A549 (cell line): ENCODE data around the gene SFXN3. TPM values are rescaled to one million over a fixed set of nuclear protein-coding genes. Genes with fewer than 3 reads are reported as not detected.

ENCODE experiments used
- ATAC-seq, 2 experiments: fragments of 200-7000 bp in 1 of 2; fragments of >200 bp in 1 of 2; cut with Nextera tagmentation in 1 of 2; cut with Tn5 transposase in 1 of 2; 3 replicates each; pipeline versions ENCODE4 v1.8.0 to v1.9.1; 2018 to 2020; ENCODE audit warnings: mild to moderate bottlenecking in 1 of 2, moderate library complexity in 1 of 2
- CTCF ChIA-PET: fragments of 300-600 bp; sonication (Branson Sonifier 250); formaldehyde crosslinking; extraction: SDS; loops from one replicate; lab custom pipeline; 2021; ENCODE audit warnings: antibody characterized with exemption, inconsistent platforms; lab: Yijun Ruan, JAX
- POLR2A ChIA-PET: fragments of 350-600 bp; formaldehyde crosslinking; extraction: SDS; loops from one replicate; lab custom pipeline; 2021; ENCODE audit warnings: antibody characterized with exemption, inconsistent platforms; lab: Yijun Ruan, JAX
- DNase-seq, 2 experiments: peaks; one replicate each; pipeline versions ENCODE4 v3.0.0 to v3.0.0-alpha.2; 2011 to 2016; ENCODE audit warnings: low read depth in 1 of 2, low spot score in 1 of 2
- FAIRE-seq: peaks from 2 replicates; lab custom pipeline; 2011; peaks lifted over from hg19 to GRCh38; lab: Jason Lieb, UNC
- H3K27ac ChIP-seq, 2 experiments: fragments of >200 bp; sonication (Bioruptor Twin); formaldehyde crosslinking; 3 replicates each; pipeline ENCODE4 v1.5.1; 2016 to 2017
- H3K4me1 ChIP-seq: fragments of >200 bp; sonication (Bioruptor Twin); formaldehyde crosslinking; 3 replicates; pipeline ENCODE4 v1.6.1; 2016
- H3K4me2 ChIP-seq: fragments of >200 bp; sonication (Bioruptor Twin); formaldehyde crosslinking; 3 replicates; pipeline ENCODE4 v1.6.1; 2016
- H3K4me3 ChIP-seq: fragments of >200 bp; sonication (Bioruptor Twin); formaldehyde crosslinking; 3 replicates; pipeline ENCODE4 v1.5.1; 2016
- H3K9me3 ChIP-seq: fragments of >200 bp; sonication (Bioruptor Twin); formaldehyde crosslinking; 3 replicates; pipeline ENCODE4 v1.6.1; 2016
- CEBPB ChIP-seq, 2 experiments: fragments of >200 bp in 1 of 2; sonication (Bioruptor Twin) in 1 of 2; formaldehyde crosslinking in 1 of 2; IDR thresholded peaks; 2 replicates each; pipeline ENCODE4 v1.6.1; 2012 to 2016
- E2F6 ChIP-seq: IDR thresholded peaks from 2 replicates; pipeline ENCODE4 v1.6.1; 2012; ENCODE audit warnings: low read depth, borderline replicate concordance
- FOSL2 ChIP-seq, 2 experiments: fragments of 450-650 bp in 1 of 2; fragments of >200 bp in 1 of 2; sonication (Bioruptor Twin) in 1 of 2; formaldehyde crosslinking; IDR thresholded peaks; 2 replicates each; pipeline versions ENCODE4 v1.5.0 to v1.6.1; 2016 to 2020; ENCODE audit warnings: mild to moderate bottlenecking in 1 of 2, moderate library complexity in 1 of 2
- HEYL ChIP-seq: fragments of 250-450 bp; sonication (Bioruptor Pico); IDR thresholded peaks from 2 replicates; pipeline ENCODE4 v1.8.0; 2021; ENCODE audit warnings: mild to moderate bottlenecking, moderate library complexity
- HOXA7 ChIP-seq: fragments of 250-450 bp; sonication (Bioruptor Pico); IDR thresholded peaks from 2 replicates; pipeline ENCODE4 v1.5.0; 2020; ENCODE audit warnings: mild to moderate bottlenecking, moderate library complexity
- HOXB5 ChIP-seq: fragments of 250-450 bp; sonication (Bioruptor Pico); IDR thresholded peaks from 2 replicates; pipeline ENCODE4 v1.5.0; 2020; ENCODE audit warnings: mild to moderate bottlenecking, moderate library complexity
- JUN ChIP-seq, 2 experiments: fragments of >200 bp; sonication (Bioruptor Twin); formaldehyde crosslinking; IDR thresholded peaks; 2 replicates in 1 of 2; 3 replicates in 1 of 2; pipeline ENCODE4 v1.6.1; 2016 to 2017
- JUNB ChIP-seq: fragments of >200 bp; sonication (Bioruptor Twin); formaldehyde crosslinking; IDR thresholded peaks from 2 replicates; pipeline ENCODE4 v1.6.1; 2016
- NR3C1 ChIP-seq: fragments of >200 bp; sonication (Bioruptor Twin); formaldehyde crosslinking; IDR thresholded peaks from 3 replicates; pipeline ENCODE4 v1.6.1; 2017
- PBX3 ChIP-seq: IDR thresholded peaks from 2 replicates; pipeline ENCODE4 v1.6.1; 2012
- POLR2A ChIP-seq: IDR thresholded peaks from 2 replicates; pipeline ENCODE4 v1.6.1; 2012; ENCODE audit warnings: mild to moderate bottlenecking, low read length
- REST ChIP-seq: fragments of 200-600 bp; sonication (generic); IDR thresholded peaks from 2 replicates; pipeline ENCODE4 v1.6.1; 2016; ENCODE audit warnings: antibody characterized with exemption, mild to moderate bottlenecking, moderate library complexity
- RNF2 ChIP-seq: fragments of 200-600 bp; sonication (generic); IDR thresholded peaks from 2 replicates; pipeline ENCODE4 v1.6.1; 2016; ENCODE audit warnings: low read depth, mild to moderate bottlenecking, antibody characterized with exemption, moderate library complexity, borderline replicate concordance
- SMC3 ChIP-seq: fragments of >200 bp; sonication (Bioruptor Twin); formaldehyde crosslinking; IDR thresholded peaks from 3 replicates; pipeline ENCODE4 v1.6.1; 2018; ENCODE audit warnings: inconsistent platforms
- SREBF2 ChIP-seq: fragments of 450-650 bp; IDR thresholded peaks from 2 replicates; pipeline ENCODE4 v1.6.1; 2014; ENCODE audit warnings: mild to moderate bottlenecking, moderate library complexity
- TFCP2L1 ChIP-seq: fragments of 250-450 bp; sonication (Bioruptor Pico); IDR thresholded peaks from 2 replicates; pipeline ENCODE4 v1.5.0; 2021; ENCODE audit warnings: mild to moderate bottlenecking
- ZSCAN20 ChIP-seq: fragments of 250-450 bp; sonication (Bioruptor Pico); IDR thresholded peaks from 2 replicates; pipeline ENCODE4 v1.8.0; 2022; ENCODE audit warnings: mild to moderate bottlenecking, moderate library complexity
- WGBS: methylation state at CpG from one replicate; pipeline ENCODE4 v1.1.6; 2017; ENCODE audit errors: missing lambda C conversion rate; 5-methylcytosine and 5-hydroxymethylcytosine counted together
- polyA plus RNA-seq, 4 experiments: library from polyadenylated mRNA; depleted of rRNA in 3 of 4; stranded (reverse); fragments of >200 nt; fragmentation: RNase III in 1 of 4; extraction: RNeasy Plus Mini Kit Qiagen cat#74134 plus additional on column Dnase treatment in 1 of 4; gene quantifications; 2 replicates in 3 of 4; 3 replicates in 1 of 4; pipeline ENCODE4 v1.2.3, GENCODE V29; 2011 to 2017

Gene SFXN3
- polyA plus RNA-seq, 2 of the 4 experiments (the other 2 are of a cell fraction) = 26.3 to 33.7 TPM

- DNase-seq = no peak
- Histone ChIP-seq H3K4me1 (no peaks in the 10 kb centered on the region), H3K4me3 (no peak overlapping the region), H3K9me3 (no peaks in the 10 kb centered on the region), H3K27ac (no peak overlapping the region), H3K4me2 (no peak overlapping the region)
- 51% methylated on average over 12 of the region's 13 CpGs for WGBS
- no peak for ATAC-seq
- POLR2A ChIA-PET = no interaction called here
- no peak for FAIRE-seq
- CTCF ChIA-PET = interaction anchor here (0.6 to 65.1 kb wide), 5 partner anchors 18 to 628 kb away, joined by 3 to 2364 read pairs (median 10); partner anchors contain the start of genes KAZALD1, PDZD7 and SFXN3
- TF ChIP-seq RNF2 (no peak), ZSCAN20 (CRISPR knock-in tag) (no peak), FOSL2 (IDR thresholded peaks at IDR 0.05) (no peak), FOSL2 (CRISPR knock-in tag; IDR thresholded peaks at IDR 0.05) (no peak), PBX3 (no peak), HOXB5 (CRISPR knock-in tag) (no peak), JUNB (no peak), TFCP2L1 (CRISPR knock-in tag) (no peak), SMC3 (no peak), CEBPB (IDR thresholded peaks at IDR 0.05) (no peak), E2F6 (no peak), NR3C1 (no peak), POLR2A (no peak)
Measured at GRCh38 chr10:101073631-101074030, 42.6 kb downstream of the SFXN3 start.

- DNase-seq (no peak), ATAC-seq (peak in 1 of 2 experiments; percentile 29; a peak in 3 of 6 replicates), FAIRE-seq (no peak)
- Histone ChIP-seq H3K4me1 (no peaks in the 10 kb centered on the region), H3K4me3 (no peak overlapping the region), H3K27ac (no peak overlapping the region), H3K4me2 (no peak overlapping the region), H3K9me3 (no peaks in the 10 kb centered on the region)
- ChIA-PET POLR2A (no interaction called here), CTCF (interaction anchor here (1.1 to 65.1 kb wide), 9 partner anchors 9 to 66 kb away, joined by 3 to 2364 read pairs (median 4); partner anchors contain the start of genes KAZALD1, PDZD7 and SFXN3)
- WGBS = 23% methylated on average over 4 of the region's 4 CpGs
- TF ChIP-seq HOXB5 (CRISPR knock-in tag) (no peak), REST (no peak)
Measured at GRCh38 chr10:101075775-101076174, 44.7 kb downstream of the SFXN3 start.

- FAIRE-seq (no peak), ATAC-seq (no peak), DNase-seq (no peak)
- ChIA-PET POLR2A (no interaction called here), CTCF (interaction anchor here (1.1 to 65.1 kb wide), 7 partner anchors 8 to 65 kb away, joined by 3 to 2364 read pairs (median 5); partner anchors contain the start of genes KAZALD1, PDZD7 and SFXN3)
- Histone ChIP-seq H3K4me3 (no peak overlapping the region), H3K27ac (no peak overlapping the region), H3K4me1 (no peaks in the 10 kb centered on the region), H3K9me3 (no peaks in the 10 kb centered on the region), H3K4me2 (no peak overlapping the region)
- 68% methylated on average over 5 of the region's 5 CpGs for WGBS
- TF ChIP-seq JUN (IDR thresholded peaks at IDR 0.05) = no peak
- TF ChIP-seq HEYL (CRISPR knock-in tag) = no peak
- no peak for TF ChIP-seq SREBF2
- no peak for TF ChIP-seq HOXA7 (CRISPR knock-in tag)
- TF ChIP-seq REST = no peak
Measured at GRCh38 chr10:101076630-101077029, 45.6 kb downstream of the SFXN3 start.
